HPDE6-E6E7 (cell line): ENCODE measurements around the gene RNF151.
"Not testable (repeated sequence)": the region's sequence is repeated elsewhere in the genome, so short reads cannot be mapped to it uniquely, and the experiment has no call there.

Experiments used
- DNase-seq: peaks from one replicate; pipeline ENCODE4 v3.0.0; 2011; ENCODE audit warnings: missing footprints; ENCODE audit errors: extremely low spot score

RNF151 gene

DNA sequence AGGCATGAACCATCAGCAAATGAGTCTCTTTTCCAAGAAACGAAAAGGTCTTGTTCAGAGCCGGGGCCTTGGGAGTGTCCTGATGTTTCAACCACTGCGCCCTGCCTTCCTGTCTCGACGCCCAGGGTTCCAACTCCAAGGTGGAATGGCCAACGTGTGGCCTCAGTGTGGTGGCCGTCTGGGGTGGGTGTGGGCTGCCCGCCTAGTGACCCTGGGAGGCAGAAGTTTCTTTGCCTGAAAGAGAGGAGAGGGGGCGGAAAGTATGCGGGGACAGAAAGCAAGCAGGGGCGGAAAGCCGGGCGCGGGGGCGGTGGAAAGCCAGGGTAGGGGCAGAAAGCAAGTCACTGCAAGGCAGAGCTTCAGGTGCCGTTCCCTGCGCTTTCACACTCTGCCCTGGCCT, 27.7 kb upstream of the RNF151 start:
- no peak for DNase-seq

GRCh38 chr16:1939833-1940232, 26.8 kb upstream of the RNF151 start:
- not testable (repeated sequence) for DNase-seq

DNA sequence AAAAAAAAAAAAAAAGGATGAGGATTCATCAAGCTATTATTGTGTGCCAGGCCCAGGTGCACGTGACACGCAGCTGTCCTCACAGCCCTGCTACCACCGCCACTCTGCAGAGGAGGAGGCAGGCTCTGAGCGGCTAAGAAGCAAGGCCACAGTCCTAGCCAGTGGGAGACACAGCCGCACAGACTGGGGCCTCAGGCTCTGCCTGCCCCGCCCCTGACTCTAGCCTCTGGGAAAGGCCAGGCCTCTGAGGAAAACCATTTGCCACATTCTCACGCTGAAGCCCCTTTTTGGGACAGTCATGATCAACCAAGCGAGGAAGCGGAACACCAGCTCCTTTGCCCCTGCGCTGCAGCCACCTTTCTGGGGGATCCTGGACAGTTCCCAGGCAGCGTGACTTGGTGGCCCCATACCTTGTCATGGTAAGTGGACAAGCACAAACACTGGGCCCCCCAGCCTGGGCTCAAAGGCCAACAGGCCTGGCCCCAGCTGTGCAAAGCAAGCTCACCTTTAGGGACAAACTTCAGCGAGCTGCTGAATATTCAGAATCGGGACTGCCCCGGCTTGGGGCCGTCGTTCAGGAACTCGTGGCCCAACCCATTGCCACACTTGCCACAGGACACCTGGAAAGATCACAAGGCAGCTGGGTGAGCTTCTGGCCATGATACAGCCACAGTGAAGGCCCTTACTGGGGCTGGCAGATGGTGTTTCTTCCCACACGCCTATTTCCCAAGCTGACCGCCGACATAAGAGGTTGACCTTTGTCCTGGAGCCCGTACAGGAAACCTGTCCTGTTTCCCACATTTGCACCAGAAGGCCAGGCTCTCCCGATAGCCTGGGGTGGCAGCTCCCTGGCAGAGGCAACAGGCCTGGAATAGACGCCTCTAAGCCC, 26.1 kb upstream of the RNF151 start:
- DNase-seq = no peak

DNA sequence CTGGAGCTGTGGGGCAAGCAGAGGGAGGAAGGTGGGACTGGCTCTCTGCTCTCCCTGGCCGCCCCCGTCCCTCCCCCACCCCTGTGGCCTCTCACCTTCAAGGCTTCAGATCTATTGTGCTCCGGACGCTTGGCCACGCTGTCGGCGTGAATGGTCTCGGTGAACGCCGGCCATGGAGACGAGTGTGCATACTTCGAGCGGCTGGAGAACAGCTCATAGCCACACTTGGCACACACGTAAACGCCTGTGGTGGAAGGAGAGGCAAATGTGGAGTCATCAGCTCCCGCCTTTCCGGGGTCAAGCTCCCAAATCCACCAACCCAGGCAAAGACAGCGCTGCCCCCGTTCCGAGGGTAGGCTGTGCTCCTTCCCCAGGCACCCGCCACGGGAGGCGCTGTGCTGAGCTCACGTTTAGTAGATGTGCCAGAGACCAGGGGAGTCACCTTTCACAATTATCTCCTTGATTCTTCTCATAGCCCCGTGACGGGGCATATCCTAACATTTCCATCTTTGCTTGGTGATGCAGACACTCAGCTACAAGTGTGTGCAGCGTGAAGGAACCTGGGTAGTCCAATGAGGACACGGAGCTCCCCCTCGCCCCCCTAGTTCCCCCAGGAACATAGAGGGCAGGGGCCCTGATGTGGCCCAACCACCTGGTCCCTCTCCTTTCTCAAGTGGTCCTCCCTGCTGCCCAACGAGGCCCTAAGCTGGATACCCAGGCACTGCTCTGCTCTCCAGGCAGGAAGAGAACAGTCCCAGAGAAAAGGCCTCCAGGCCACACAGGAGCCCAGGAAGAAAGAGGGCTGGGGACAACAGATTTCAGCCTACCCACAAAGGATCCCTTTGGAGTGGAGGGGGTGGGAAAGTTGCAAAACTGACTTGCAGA, 25.3 kb upstream of the RNF151 start:
- DNase-seq = no peak

GRCh38 chr16:1942047-1942809, 24.4 kb upstream of the RNF151 start:
- DNase-seq = no peak

GRCh38 chr16:1942810-1943726, 23.6 kb upstream of the RNF151 start, which contains the start of gene MSRB1:
MSRB1 (minus strand) TSS chr16:1943199; CDS start chr16:1943156, 43 bp downstream.
- DNase-seq = peak; percentile 96

- no peak for DNase-seq
Measured at GRCh38 chr16:1944612-1945199, 21.9 kb upstream of the RNF151 start.

- no peak for DNase-seq
Measured at GRCh38 chr16:1945559-1946391, 20.9 kb upstream of the RNF151 start.

GRCh38 chr16:1946495-1947368, 19.9 kb upstream of the RNF151 start:
- DNase-seq = no peak

- DNase-seq = no peak
Measured at GRCh38 chr16:1947369-1947670, 19.3 kb upstream of the RNF151 start.

GRCh38 chr16:1949507-1949906, 17.1 kb upstream of the RNF151 start:
- no peak for DNase-seq

GRCh38 chr16:1950047-1950446, 16.6 kb upstream of the RNF151 start:
- DNase-seq = no peak

GRCh38 chr16:1950559-1950958, 16.1 kb upstream of the RNF151 start:
- DNase-seq = no peak

- no peak for DNase-seq
Measured at GRCh38 chr16:1953734-1954133, 12.9 kb upstream of the RNF151 start.

- DNase-seq = not testable (repeated sequence)
Measured at GRCh38 chr16:1957434-1958142, 9.1 kb upstream of the RNF151 start.

GRCh38 chr16:1958143-1958491, 8.5 kb upstream of the RNF151 start:
- not testable (repeated sequence) for DNase-seq

- no peak for DNase-seq
Measured at GRCh38 chr16:1958715-1959268, 7.9 kb upstream of the RNF151 start.
